ENCODE measurements around the gene ELMOD3.
"Not testable (repeated sequence)": the region's sequence is repeated elsewhere in the genome, so short reads cannot be mapped to it uniquely, and the experiment has no call there.

The ELMOD3 gene

GRCh38 chr2:85330839-85331636 lies 23.5 kb upstream of the ELMOD3 start:
- peak overlapping the region; percentile 17; the same call in 1 of the 2 replicates for H3K4me3 ChIP-seq (ENCODE audit: low read depth, low read length)
- TF ChIP-seq CTCF (IDR thresholded peaks at IDR 0.05; ENCODE audit: insufficient read depth, low read depth, low read length, missing control alignments), result no peak
- DNase-seq (ENCODE audit: low read depth), result peak; percentile 63

- H3K4me3 ChIP-seq (ENCODE audit: low read depth, low read length); DNase-seq (ENCODE audit: low read depth): not testable (repeated sequence)
Observed at GRCh38 chr2:85333877-85334276, 20.7 kb upstream of the ELMOD3 start.

- H3K4me3 ChIP-seq (ENCODE audit: low read depth, low read length), result no peak overlapping the region
- DNase-seq (ENCODE audit: low read depth), result no peak
- TF ChIP-seq CTCF (IDR thresholded peaks at IDR 0.05; ENCODE audit: insufficient read depth, low read depth, low read length, missing control alignments), result no peak
Observed at GRCh38 chr2:85334928-85335327, 19.6 kb upstream of the ELMOD3 start.

- no peak for DNase-seq (ENCODE audit: low read depth)
- no peak for TF ChIP-seq CTCF (IDR thresholded peaks at IDR 0.05; ENCODE audit: insufficient read depth, low read depth, low read length, missing control alignments)
- H3K4me3 ChIP-seq (ENCODE audit: low read depth, low read length), result no peak overlapping the region
Observed at GRCh38 chr2:85340034-85340892, 14.3 kb upstream of the ELMOD3 start.

- no peak for DNase-seq (ENCODE audit: low read depth)
- no peak overlapping the region for H3K4me3 ChIP-seq (ENCODE audit: low read depth, low read length)
- no peak for TF ChIP-seq CTCF (IDR thresholded peaks at IDR 0.05; ENCODE audit: insufficient read depth, low read depth, low read length, missing control alignments)
Observed at GRCh38 chr2:85341269-85342029, 13.1 kb upstream of the ELMOD3 start.

- DNase-seq (ENCODE audit: low read depth), result no peak
- no peak overlapping the region for H3K4me3 ChIP-seq (ENCODE audit: low read depth, low read length)
- TF ChIP-seq CTCF (IDR thresholded peaks at IDR 0.05; ENCODE audit: insufficient read depth, low read depth, low read length, missing control alignments), result no peak
Observed at GRCh38 chr2:85342156-85342555, 12.4 kb upstream of the ELMOD3 start.

- not testable (repeated sequence) for H3K4me3 ChIP-seq (ENCODE audit: low read depth, low read length); DNase-seq (ENCODE audit: low read depth)
Observed at GRCh38 chr2:85343207-85343895, 11.2 kb upstream of the ELMOD3 start.

Data from GM12865 (cell line).